ENCODE data around the gene GAPDH.
"Not testable (repeated sequence)": the region's sequence is repeated elsewhere in the genome, so short reads cannot be mapped to it uniquely, and the experiment has no call there.

GAPDH gene

DNA sequence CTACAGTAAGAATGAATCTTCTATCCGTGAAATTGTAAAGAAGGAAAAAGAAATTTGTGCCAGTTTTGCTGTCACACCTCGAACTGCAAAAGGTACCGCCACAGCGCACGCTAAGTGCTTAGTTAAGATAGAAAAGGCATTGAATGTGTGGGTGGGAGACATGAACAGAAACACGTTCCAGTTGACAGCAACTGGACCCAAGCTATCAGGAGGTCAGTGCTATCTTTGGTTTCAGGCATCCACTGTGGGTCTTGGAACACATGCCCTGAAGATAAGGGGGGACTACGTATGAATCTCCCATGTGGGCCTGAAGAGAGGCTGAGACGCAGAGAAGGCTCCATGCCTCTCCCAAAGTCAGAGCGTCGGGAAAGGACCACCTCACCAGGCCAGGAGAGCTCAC lies 11.7 kb downstream of the GAPDH start:
- no peak for DNase-seq (ENCODE audit: low spot score)

DNA sequence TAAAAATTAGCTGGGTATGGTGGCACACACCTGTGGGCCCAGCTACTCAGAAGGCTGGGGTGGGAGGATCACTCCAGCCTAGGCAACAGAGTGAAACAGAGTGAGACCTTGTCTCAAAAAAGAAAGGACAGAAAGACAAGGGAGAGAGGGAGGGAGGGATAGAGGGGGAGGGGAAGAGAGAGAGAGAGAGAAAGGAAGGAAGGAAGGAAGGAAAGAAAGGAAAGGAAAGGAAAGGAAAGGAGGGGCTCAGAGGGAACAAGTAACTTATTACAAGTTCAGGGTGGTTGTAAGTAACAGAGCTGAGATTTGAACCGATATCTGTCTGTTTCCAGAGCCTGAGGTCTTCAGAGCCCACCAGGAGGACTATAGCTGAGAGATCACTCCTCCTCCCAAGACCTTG lies 13.2 kb downstream of the GAPDH start:
- DNase-seq (ENCODE audit: low spot score): no peak

DNA sequence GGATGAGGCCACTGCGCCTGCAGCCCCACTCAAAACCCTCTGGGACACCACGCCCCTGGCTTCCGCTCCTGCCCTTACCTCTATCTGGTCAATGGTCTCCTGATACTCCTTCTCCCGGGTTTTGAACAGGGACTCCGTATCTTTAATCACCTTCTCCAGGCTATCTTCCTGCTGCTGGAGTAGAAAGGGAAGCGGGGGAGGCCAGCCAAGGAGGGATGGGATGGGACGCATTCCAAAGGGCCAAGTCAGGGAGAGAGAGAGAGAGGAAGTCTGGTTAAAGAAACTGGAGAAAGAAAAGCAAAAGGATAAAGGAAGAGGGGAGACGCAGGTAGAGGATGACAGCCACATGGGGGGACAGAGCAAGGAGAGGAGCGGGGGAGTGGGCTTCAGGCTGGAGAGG lies 13.7 kb downstream of the GAPDH start:
- DNase-seq (ENCODE audit: low spot score): no peak

GRCh38 chr12:6548556-6548955 lies 14.2 kb downstream of the GAPDH start:
- DNase-seq (ENCODE audit: low spot score): no peak

DNA sequence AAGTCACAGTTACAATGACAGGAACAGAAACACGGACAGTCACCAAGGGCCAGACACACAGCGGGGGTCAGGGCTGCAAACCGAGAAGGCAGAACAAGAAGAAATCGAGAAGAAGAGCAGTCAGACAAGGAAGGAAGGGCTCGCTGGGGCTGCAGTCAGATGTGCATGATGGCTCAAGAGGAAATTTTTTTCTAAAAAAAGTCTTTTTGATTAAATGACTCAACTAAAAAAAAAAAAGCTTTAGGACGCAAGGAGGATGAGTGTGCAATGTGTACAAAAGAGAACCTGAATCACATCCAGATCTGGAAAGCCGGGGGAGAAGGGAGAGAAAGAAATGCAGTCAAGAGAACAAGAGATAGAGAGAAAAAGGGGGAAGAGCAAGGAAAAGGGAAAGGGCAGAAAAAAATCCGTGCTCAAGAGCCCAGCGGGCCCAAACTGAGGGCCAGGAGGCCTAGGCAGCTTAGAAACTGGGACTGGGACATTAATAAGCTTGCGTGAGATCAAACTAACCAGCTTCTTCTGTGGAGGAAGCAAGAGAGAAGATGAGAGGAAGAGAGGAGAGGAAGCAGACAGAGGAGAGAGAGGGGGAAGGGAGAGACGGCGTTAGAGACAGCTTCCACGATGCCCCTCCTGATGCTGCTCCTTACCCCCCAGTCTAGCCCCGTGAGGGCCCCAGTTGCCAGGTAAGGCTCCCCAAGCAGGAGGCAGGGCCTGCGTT lies 14.8 kb downstream of the GAPDH start:
- no peak for DNase-seq (ENCODE audit: low spot score)

- no peak for DNase-seq (ENCODE audit: low spot score)
Measured at GRCh38 chr12:6549684-6550151, 15.4 kb downstream of the GAPDH start.

- DNase-seq (ENCODE audit: low spot score): no peak
Measured at GRCh38 chr12:6550294-6551062, 16.2 kb downstream of the GAPDH start.

DNA sequence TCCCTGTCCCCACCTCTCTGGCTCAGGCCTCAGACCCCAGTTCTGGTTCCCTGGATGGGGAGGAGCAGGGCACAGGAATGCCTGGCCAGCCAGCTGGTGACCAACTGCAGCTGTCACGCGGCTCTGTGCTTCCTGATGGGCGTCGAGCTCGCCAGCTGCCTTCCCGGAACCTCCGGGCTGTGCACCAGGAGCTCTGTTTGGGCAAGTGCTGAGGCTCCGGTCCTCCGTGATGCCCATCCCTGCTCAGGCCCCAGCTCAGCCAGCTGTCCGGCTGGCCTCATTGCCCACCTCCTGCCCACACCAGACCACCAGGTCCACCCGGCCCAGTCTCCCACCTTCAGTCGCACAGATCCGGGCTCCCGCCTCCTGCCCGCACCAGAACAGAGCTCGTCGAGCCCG lies 16.7 kb downstream of the GAPDH start:
- no peak for DNase-seq (ENCODE audit: low spot score)

GRCh38 chr12:6551496-6552139 lies 17.3 kb downstream of the GAPDH start:
- DNase-seq (ENCODE audit: low spot score): no peak

DNA sequence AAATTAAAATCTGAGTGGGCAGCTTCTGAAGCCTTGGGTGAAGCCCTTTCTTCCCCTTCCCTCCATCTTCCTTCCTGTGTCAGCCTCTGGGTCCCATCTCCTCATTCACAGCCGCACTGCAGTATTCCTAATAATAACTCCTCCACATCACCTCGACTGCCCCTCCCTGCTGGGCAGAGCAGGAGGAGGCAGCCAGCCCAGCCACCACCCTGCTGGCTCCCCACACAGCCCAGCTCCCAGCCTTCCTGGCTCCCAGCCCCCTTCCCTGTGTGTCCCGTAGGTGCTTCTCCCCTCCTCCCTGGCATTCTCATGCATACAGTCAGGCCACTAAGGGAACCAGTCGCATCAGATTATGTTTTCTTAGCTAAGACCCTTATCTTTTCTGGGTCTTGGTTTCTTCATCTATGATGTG lies 17.8 kb downstream of the GAPDH start:
- no peak for DNase-seq (ENCODE audit: low spot score)

DNA sequence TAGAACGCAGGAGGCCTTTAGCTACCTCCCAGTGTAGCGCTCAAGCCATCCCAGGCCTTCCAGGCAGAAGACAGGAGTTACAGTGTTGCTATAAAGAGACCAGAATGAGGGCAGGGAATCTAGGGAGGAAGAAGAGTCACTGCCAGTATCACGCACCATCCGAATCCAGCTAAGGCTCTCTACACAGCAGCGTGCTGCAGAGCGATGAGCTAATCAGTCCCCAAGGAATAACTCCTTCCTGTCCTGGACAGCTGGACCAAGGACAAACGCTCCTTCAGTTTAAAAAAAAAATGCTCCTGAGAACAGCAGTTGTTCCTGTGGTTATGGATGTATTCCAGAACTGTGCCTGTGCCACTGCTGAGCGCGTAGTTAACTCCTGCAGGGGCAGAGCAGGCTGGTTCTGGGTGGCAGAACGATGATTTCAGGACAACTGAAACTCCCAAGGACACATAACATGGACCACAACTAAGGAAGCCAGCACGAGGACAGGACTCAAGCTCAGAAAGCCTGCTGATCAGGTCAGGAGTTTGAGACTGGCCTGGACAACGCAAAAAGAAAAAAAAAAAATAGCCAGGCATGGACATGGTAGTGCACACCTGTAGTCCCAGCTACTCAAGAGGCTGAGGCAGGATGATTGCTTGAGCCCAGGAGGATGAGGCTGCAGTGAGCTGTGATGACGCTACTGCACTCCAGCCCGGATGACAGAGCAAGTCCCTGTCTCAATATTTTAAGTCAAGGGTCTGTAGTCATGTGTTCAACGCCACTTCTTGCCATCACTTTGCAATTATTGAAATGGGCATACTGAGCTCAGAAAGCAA lies 18.9 kb downstream of the GAPDH start:
- no peak for DNase-seq (ENCODE audit: low spot score)

DNA sequence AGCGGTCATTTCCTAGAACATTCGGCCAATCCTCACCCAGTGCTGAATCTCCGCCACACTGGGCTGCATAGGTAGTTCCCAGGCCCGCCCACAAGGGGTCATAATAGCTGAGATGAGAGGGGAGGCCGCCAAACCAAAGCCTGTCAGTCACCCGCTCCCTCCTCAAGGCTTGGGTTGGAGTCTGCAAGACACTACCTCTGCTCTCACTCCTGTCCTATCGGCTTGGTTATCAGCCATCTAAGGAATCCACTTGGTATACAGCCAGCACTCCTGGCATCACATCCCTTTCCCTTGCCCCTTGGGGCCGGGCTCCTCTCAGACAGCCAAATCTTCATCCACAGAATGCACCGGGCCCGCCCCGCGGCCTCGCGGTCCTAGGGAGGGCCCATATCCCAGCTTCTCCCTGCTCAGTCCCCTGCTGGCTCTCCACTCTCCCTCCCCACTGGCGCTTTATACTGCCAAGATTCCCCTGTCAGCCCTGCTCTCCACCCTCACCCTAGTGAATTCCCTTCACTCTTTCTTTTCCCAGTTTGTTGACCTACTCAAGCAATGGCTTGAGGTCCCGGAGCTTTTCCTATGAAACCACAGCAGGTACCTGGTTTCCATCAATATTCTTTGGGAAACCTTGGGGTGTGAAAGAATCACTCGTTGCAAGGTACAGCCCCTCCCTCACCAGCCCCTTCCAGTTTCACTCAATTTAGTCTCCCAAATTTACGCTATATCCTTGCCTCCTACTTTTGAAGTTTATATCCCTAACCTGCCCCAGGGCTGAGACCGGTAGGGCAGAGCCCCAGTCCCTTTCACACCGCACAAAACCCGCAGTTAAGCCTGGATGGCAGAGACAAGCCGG lies 20.1 kb downstream of the GAPDH start:
- peak; percentile 72 for DNase-seq (ENCODE audit: low spot score)

DNA sequence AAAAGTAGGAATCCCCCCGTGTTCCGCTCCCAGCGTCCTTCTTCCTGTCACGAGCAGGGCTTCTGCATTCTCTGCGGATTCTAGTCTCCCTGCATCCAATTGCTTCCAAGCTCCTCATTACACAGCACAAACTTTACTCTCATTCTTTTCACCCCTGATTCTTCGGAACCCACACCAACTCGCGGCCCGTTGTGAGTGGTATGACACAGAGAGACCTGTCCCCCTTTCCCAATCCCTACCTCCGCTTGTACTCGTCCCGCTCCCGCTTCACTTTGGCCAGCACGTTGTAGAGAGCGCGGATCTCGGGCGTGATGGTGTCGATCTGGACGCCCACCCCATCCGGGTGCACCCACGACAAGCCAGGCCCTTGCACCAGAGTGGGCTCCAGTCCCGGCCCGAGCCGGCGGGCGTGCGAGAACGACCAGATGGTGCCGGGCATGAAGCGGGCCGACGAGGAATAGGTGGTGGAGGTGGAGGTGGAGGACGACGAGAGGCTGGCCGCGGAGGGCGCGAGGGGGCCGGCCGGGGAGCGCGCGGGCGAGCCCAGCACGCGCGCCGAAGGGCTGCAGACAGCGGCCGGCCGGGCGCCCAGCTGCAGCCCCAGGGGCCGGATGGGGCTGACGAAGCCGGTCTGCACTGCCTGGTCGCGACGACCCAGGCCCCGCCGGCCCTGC lies 20.8 kb downstream of the GAPDH start:
- no peak for DNase-seq (ENCODE audit: low spot score)

DNA sequence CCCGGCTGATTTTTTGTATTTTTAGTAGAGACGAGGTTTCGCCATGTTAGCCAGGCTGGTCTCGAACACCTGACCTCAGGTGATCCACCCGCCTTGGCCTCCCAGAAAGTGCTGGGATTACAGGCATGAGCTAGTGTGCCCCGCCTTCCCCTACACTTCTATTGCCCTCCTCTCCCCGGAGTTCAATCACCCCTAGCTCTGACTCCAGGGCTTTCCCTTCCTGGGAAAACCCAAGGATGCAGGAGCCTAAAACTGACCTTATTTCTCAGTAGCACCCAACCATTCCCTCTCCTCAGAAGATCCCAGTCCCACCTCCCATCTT lies 22.1 kb downstream of the GAPDH start:
- not testable (repeated sequence) for DNase-seq (ENCODE audit: low spot score)

DNA sequence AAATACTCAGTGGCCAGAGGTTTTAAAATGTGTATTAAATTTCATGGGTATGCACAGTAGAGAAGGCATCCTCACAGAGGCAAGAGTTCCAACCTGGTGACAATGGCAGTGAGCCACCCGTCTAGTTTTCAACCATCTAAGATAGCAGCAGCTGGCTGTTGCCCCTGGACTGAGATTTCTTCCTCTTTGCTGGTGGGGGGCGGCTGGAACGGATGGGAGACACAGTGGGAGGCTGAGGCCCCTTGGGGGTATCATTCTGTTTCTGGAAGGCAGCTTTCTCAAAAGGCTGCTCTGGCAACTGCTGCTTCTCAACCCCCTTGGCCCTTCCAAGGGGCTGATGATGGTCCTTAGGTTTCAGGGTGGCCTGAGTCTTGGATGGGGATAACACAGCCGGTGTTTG lies 22.5 kb downstream of the GAPDH start:
- no peak for DNase-seq (ENCODE audit: low spot score)

DNA sequence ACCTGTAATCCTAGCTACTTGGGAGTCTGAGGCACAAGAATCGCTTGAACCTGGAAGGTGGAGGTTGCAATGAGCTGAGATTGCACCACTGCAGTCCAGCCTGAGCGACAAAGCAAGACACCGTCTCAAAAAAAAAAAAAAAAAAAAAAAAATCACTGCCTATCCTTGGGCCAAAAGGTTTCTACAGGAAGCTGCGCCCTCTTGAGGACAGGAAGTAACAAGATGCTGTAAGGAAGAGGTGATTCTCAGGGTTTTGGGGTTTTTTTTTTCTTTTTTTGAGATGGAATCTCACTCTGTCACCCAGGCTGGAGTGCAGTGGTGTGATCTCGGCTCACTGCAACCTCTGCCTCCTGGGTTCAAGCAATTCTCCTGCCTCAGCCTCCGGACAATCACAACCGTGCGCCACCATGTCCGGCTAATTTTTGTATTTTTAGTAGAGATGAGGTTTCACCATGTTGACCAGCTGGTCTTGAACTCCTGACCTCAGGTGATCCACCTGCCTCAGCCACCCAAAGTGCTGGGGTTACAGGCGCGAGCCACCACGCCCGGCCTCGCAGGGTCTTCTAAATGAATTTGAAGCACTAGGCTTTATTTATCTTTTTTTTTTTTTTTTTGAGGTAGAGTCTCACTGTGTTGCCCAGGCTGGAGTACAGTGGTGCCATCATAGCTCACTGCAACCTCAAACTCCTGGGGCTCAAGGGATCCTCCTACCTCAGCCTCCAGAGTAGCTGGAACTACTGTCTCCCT lies 23.9 kb downstream of the GAPDH start:
- peak; percentile 61 for DNase-seq (ENCODE audit: low spot score)

DNA sequence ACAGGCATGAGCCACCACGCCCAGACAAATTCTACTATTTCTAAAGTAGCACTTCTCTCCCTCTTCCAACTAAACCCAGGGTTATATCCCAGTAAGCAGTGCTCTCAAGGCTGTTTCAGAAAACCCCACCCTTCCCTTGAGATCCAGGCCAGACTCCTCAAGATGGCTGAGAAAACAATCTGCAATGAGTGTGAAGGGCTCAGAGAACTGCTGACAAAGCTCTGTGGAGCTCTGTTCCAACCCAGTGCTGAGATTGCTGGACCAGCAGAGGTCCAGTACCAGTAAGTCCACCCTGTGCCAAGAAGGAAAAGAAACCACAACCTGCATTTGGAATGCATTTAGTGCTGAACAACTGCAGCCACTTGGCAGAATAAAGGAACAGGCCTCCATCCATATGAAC lies 25.2 kb downstream of the GAPDH start:
- no peak for DNase-seq (ENCODE audit: low spot score)

GRCh38 chr12:6560501-6561205 lies 26.3 kb downstream of the GAPDH start:
- no peak for DNase-seq (ENCODE audit: low spot score)

DNA sequence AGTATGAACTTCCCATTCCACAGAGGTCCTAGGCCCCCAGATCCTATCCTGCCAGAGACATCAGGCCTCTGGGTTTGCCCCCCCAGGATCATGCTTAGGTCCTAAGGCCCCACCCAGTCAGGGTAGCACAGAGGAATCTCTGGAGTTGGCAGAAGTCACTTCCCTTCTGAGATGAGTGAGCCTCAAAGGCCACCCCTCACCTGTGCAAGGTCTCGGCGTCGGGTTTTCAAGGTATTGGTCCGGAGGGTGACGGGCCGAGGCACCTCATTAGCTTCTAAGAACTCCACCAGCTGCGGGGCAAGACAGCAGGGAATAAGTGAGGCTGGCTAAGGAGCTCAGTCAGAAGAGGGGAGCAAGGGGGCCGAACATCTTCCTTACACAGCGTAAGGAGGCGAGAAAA lies 28.6 kb downstream of the GAPDH start:
- no peak for DNase-seq (ENCODE audit: low spot score)

All from hematopoietic multipotent progenitor cell treated with erythropoietin and hydrocortisone succinate and interleukin-3 and kit ligand, for 17 days (in vitro differentiated cells).